ENCODE data around the gene LIMCH1.

LIMCH1 gene

DNA sequence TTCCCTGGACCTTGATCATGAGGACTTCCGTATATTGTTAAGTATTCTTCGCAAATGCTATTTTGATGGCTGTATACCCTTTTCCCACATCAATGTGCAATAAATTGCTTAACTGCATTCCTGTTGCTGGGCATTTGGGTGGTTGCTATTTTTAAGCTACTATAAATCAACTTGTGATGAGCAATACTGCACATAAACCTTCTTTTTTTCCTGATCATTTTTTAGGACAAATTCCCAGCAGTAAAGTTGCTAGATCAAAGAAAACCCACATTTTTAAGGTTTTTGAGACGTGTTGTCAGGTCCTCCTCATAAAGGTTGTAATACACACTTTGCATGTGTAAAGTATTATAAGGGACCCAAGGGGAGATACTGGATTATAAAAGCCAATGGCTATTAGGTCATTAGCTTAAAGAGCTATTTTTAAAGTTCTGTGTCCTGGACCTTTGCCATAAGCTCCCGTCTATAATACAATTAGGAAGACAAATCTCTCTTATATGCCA, 35.6 kb downstream of the LIMCH1 start:
- Histone ChIP-seq H3K4me1 (ENCODE audit: control insufficient read depth, insufficient read depth, low read length, poor library complexity, severe bottlenecking) (no peaks in the 10 kb centered on the region), H3K27ac (ENCODE audit: insufficient read depth, low read length, poor library complexity, severe bottlenecking) (no peak overlapping the region), H3K27me3 (replicated peaks; ENCODE audit: control insufficient read depth, insufficient read depth, low read length, poor library complexity, severe bottlenecking) (no peaks in the 10 kb centered on the region), H3K4me3 (ENCODE audit: insufficient read depth, low read depth, low read length, poor library complexity, severe bottlenecking) (no peak overlapping the region), H3K9me3 (ENCODE audit: control insufficient read depth, low read length) (no peaks in the 10 kb centered on the region), H3K36me3 (ENCODE audit: control insufficient read depth, insufficient read depth, low read length) (no peaks in the 10 kb centered on the region)
- DNase-seq, result no peak

DNA sequence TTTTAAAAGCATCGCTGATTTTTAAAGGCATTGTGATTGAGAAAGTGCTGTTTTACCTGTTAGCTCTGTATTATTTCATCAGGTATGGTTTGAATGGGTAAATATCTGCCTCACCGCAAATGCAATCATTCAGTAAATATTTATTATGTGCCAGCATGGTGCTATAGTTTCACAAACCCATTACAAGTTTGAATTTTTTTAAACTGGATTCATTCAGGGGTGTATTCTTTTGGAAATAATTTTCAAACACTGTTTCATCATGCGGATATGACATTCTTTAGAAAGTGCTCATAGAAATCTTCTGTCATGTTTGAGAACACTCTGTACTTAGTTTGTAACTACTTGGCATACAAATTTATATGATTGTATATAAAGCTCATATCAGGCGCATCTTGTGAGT, 37.2 kb downstream of the LIMCH1 start:
- Histone ChIP-seq H3K27me3 (replicated peaks; ENCODE audit: control insufficient read depth, insufficient read depth, low read length, poor library complexity, severe bottlenecking) (no peaks in the 10 kb centered on the region), H3K36me3 (ENCODE audit: control insufficient read depth, insufficient read depth, low read length) (no peaks in the 10 kb centered on the region), H3K4me3 (ENCODE audit: insufficient read depth, low read depth, low read length, poor library complexity, severe bottlenecking) (no peak overlapping the region), H3K9me3 (ENCODE audit: control insufficient read depth, low read length) (no peaks in the 10 kb centered on the region), H3K4me1 (ENCODE audit: control insufficient read depth, insufficient read depth, low read length, poor library complexity, severe bottlenecking) (no peaks in the 10 kb centered on the region), H3K27ac (ENCODE audit: insufficient read depth, low read length, poor library complexity, severe bottlenecking) (no peak overlapping the region)
- no peak for DNase-seq

DNA sequence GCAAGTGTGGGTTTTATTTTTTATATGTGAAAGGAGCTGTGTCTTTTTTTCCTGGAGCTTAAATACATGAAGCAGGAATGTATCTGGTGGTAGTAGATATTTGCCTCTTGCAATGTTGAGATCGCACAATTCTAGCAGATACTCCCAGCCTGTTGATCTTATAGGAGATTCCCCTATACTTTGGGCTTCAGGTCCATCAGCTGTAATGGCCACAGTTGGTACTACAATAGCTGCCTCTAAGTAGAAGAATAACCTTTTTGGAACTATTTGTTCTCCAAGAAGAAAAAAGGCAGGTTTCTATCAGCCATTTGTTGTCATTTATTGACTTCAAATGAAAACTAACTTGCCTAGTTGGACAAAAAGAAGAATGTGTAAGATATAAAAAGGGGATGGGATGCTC, 37.7 kb downstream of the LIMCH1 start:
- Histone ChIP-seq H3K27ac (ENCODE audit: insufficient read depth, low read length, poor library complexity, severe bottlenecking) (no peak overlapping the region), H3K27me3 (replicated peaks; ENCODE audit: control insufficient read depth, insufficient read depth, low read length, poor library complexity, severe bottlenecking) (no peaks in the 10 kb centered on the region), H3K9me3 (ENCODE audit: control insufficient read depth, low read length) (no peaks in the 10 kb centered on the region), H3K4me1 (ENCODE audit: control insufficient read depth, insufficient read depth, low read length, poor library complexity, severe bottlenecking) (no peaks in the 10 kb centered on the region), H3K36me3 (ENCODE audit: control insufficient read depth, insufficient read depth, low read length) (no peaks in the 10 kb centered on the region), H3K4me3 (ENCODE audit: insufficient read depth, low read depth, low read length, poor library complexity, severe bottlenecking) (no peak overlapping the region)
- DNase-seq, result no peak

DNA sequence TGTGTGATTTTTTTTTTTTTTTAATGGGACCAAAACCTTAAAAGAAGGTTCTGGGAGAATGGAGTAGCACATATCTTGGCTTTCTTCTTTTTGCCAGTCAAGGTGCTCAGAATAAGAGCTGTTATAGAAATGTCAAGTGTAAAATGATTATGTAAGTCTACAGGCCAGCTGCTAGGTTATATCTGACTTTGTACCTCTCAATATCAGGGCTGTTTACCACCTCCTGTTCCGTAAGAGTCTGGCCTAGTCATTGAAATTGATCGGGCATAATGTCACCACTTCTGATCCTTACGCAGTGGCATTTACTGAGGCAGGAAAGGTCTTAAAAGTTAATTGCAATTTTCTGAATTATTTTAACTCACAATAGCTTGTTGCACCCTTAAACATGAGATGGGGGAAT, 41.1 kb downstream of the LIMCH1 start:
- H3K27me3 ChIP-seq (replicated peaks; ENCODE audit: control insufficient read depth, insufficient read depth, low read length, poor library complexity, severe bottlenecking), result no peaks in the 10 kb centered on the region
- no peaks in the 10 kb centered on the region for H3K36me3 ChIP-seq (ENCODE audit: control insufficient read depth, insufficient read depth, low read length)
- no peak overlapping the region for H3K4me3 ChIP-seq (ENCODE audit: insufficient read depth, low read depth, low read length, poor library complexity, severe bottlenecking)
- no peaks in the 10 kb centered on the region for H3K4me1 ChIP-seq (ENCODE audit: control insufficient read depth, insufficient read depth, low read length, poor library complexity, severe bottlenecking)
- no peak overlapping the region for H3K27ac ChIP-seq (ENCODE audit: insufficient read depth, low read length, poor library complexity, severe bottlenecking)
- H3K9me3 ChIP-seq (ENCODE audit: control insufficient read depth, low read length), result no peaks in the 10 kb centered on the region
- no peak for DNase-seq

DNA sequence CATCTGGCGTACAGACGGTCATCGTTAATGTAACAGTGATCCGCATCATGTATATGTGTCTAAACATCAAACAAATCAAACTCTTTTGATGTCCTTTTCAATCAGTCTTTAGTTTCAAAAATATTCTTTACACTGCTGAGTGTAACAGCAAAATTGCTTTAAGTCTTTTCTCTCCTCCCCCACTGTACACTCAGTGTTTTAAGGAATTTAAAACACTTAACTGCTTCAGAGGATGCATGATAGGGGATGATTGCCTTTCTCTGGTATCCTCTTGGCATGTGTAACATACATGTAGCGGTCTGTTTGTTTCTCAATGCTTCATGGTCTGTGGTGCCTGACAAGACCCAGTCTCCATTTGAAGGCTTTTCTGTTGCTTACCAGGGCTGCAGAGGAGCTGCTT, 41.6 kb downstream of the LIMCH1 start:
- no peaks in the 10 kb centered on the region for H3K9me3 ChIP-seq (ENCODE audit: control insufficient read depth, low read length)
- no peak overlapping the region for H3K27ac ChIP-seq (ENCODE audit: insufficient read depth, low read length, poor library complexity, severe bottlenecking)
- H3K36me3 ChIP-seq (ENCODE audit: control insufficient read depth, insufficient read depth, low read length), result no peaks in the 10 kb centered on the region
- H3K4me3 ChIP-seq (ENCODE audit: insufficient read depth, low read depth, low read length, poor library complexity, severe bottlenecking), result no peak overlapping the region
- DNase-seq, result no peak
- no peaks in the 10 kb centered on the region for H3K27me3 ChIP-seq (replicated peaks; ENCODE audit: control insufficient read depth, insufficient read depth, low read length, poor library complexity, severe bottlenecking)
- no peaks in the 10 kb centered on the region for H3K4me1 ChIP-seq (ENCODE audit: control insufficient read depth, insufficient read depth, low read length, poor library complexity, severe bottlenecking)

DNA sequence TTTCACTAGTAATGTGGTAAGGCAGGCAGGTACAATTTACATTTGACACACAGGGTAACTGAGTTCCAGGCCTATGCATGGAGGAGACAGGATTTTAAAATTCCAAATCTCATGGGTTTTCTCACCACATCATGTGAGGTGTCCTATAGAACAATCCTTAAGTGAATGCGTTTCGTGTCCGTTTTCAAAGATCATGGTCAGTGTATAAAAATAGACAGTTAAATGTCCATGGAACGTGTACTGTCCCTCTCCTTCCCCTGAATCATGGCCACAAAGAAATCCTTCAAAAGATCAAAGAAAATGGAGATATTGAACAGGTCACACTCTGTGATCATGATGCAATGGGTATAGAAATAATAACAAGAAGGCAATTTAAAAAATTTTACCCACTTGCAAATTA, 42.0 kb downstream of the LIMCH1 start:
- no peak overlapping the region for H3K4me3 ChIP-seq (ENCODE audit: insufficient read depth, low read depth, low read length, poor library complexity, severe bottlenecking)
- H3K27me3 ChIP-seq (replicated peaks; ENCODE audit: control insufficient read depth, insufficient read depth, low read length, poor library complexity, severe bottlenecking), result no peaks in the 10 kb centered on the region
- H3K27ac ChIP-seq (ENCODE audit: insufficient read depth, low read length, poor library complexity, severe bottlenecking), result no peak overlapping the region
- no peaks in the 10 kb centered on the region for H3K36me3 ChIP-seq (ENCODE audit: control insufficient read depth, insufficient read depth, low read length)
- no peak for DNase-seq
- H3K9me3 ChIP-seq (ENCODE audit: control insufficient read depth, low read length), result no peaks in the 10 kb centered on the region
- no peaks in the 10 kb centered on the region for H3K4me1 ChIP-seq (ENCODE audit: control insufficient read depth, insufficient read depth, low read length, poor library complexity, severe bottlenecking)

DNA sequence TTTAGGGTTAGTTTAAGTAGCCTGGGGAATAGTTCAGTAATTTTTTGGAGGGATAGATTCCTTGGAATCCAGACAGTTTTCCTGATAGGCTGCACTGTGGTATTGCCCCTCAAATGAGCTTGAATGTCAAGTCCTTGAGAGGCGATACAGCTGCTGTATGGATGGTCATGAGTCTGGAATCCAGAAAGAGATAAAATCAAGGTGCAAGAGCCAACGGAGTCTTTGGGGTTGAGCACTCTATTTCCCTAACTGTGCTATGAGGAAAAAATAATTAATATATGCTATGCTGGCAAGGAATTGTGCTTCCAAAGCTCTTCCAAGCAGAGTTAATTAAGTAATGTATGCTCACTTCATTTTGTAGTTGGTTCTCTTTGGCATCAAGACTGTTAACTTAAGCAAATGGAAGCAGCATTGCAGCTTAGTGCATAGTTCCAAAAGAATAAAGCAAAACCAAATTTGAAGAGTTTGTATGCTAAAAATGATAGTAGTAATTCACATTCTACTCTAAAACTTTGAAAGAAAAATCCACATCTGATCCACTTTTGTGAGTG, 48.8 kb downstream of the LIMCH1 start:
- Histone ChIP-seq H3K9me3 (ENCODE audit: control insufficient read depth, low read length) (no peaks in the 10 kb centered on the region), H3K27me3 (replicated peaks; ENCODE audit: control insufficient read depth, insufficient read depth, low read length, poor library complexity, severe bottlenecking) (no peaks in the 10 kb centered on the region), H3K4me3 (ENCODE audit: insufficient read depth, low read depth, low read length, poor library complexity, severe bottlenecking) (no peak overlapping the region), H3K27ac (ENCODE audit: insufficient read depth, low read length, poor library complexity, severe bottlenecking) (no peak overlapping the region), H3K36me3 (ENCODE audit: control insufficient read depth, insufficient read depth, low read length) (no peaks in the 10 kb centered on the region), H3K4me1 (ENCODE audit: control insufficient read depth, insufficient read depth, low read length, poor library complexity, severe bottlenecking) (no peaks in the 10 kb centered on the region)
- DNase-seq, result no peak

DNA sequence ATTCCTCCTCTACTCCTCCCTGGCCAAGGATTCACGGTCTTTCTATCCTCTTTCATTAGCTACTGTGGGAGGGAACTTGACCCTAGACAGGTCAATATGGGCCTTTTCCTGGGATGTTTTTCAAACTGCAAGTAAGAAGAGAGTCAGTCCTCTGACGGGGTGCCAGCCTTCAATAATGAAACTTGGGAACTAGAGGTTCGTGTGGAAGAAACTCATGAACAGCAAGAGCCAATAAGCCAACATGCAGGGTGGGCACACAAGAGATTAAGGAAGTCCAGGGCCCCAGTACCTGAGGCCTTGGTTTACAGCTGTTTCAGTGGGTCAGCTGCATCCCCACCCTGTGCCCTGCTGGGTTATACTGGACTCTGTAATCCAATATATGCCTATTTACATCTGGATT, 49.3 kb downstream of the LIMCH1 start:
- H3K27ac ChIP-seq (ENCODE audit: insufficient read depth, low read length, poor library complexity, severe bottlenecking), result no peak overlapping the region
- H3K4me3 ChIP-seq (ENCODE audit: insufficient read depth, low read depth, low read length, poor library complexity, severe bottlenecking), result no peak overlapping the region
- DNase-seq, result no peak
- no peaks in the 10 kb centered on the region for H3K36me3 ChIP-seq (ENCODE audit: control insufficient read depth, insufficient read depth, low read length)
- H3K9me3 ChIP-seq (ENCODE audit: control insufficient read depth, low read length), result no peaks in the 10 kb centered on the region
- H3K27me3 ChIP-seq (replicated peaks; ENCODE audit: control insufficient read depth, insufficient read depth, low read length, poor library complexity, severe bottlenecking), result no peaks in the 10 kb centered on the region
- H3K4me1 ChIP-seq (ENCODE audit: control insufficient read depth, insufficient read depth, low read length, poor library complexity, severe bottlenecking), result no peaks in the 10 kb centered on the region

DNA sequence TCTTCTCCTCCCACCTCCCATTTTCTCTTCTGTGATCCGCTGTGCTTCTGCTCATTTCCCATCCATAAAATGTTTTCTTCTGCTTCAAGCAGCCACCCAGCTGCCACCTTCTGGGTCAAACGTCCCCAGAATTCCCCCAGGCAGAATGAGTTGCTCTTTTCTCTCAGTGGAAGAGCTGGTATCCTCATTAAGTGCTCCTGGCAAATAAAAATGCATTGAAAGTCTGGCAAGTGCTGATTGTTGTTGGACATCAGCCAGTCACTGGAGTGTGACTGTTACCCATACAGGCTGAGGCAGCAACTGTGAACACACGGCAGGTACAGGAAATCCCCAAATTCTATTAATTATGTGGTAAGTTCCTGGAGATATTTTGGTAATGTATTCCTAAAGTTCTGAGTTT, 52.6 kb downstream of the LIMCH1 start:
- Histone ChIP-seq H3K4me1 (ENCODE audit: control insufficient read depth, insufficient read depth, low read length, poor library complexity, severe bottlenecking) (no peaks in the 10 kb centered on the region), H3K27me3 (replicated peaks; ENCODE audit: control insufficient read depth, insufficient read depth, low read length, poor library complexity, severe bottlenecking) (no peaks in the 10 kb centered on the region), H3K36me3 (ENCODE audit: control insufficient read depth, insufficient read depth, low read length) (no peaks in the 10 kb centered on the region), H3K4me3 (ENCODE audit: insufficient read depth, low read depth, low read length, poor library complexity, severe bottlenecking) (no peak overlapping the region), H3K27ac (ENCODE audit: insufficient read depth, low read length, poor library complexity, severe bottlenecking) (no peak overlapping the region), H3K9me3 (ENCODE audit: control insufficient read depth, low read length) (no peaks in the 10 kb centered on the region)
- no peak for DNase-seq

DNA sequence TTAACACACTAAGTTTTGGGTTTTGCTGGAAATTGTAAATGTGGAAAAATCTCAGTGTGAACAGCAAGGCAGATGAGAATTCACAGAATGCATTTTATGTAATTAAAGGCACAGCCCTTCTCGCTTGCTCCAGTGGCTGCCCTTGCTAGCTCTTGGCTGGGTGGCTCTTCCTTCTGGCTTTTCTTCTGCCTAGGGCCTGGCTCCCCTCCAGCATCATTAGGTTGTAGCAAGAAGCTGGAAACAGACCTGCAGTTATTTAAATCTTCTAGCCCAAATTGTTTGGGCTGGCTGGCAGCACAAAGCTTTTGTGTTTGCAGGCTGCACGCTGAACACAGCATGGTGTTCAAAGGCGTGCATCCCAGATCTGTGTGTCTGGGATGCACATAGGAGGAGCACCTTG, 56.5 kb downstream of the LIMCH1 start:
- Histone ChIP-seq H3K27me3 (replicated peaks; ENCODE audit: control insufficient read depth, insufficient read depth, low read length, poor library complexity, severe bottlenecking) (no peaks in the 10 kb centered on the region), H3K9me3 (ENCODE audit: control insufficient read depth, low read length) (no peaks in the 10 kb centered on the region), H3K36me3 (ENCODE audit: control insufficient read depth, insufficient read depth, low read length) (no peaks in the 10 kb centered on the region)

More for the DNA sequence above, 56.5 kb downstream of the LIMCH1 start:
- Histone ChIP-seq H3K4me1 (ENCODE audit: control insufficient read depth, insufficient read depth, low read length, poor library complexity, severe bottlenecking) (no peaks in the 10 kb centered on the region), H3K27ac (ENCODE audit: insufficient read depth, low read length, poor library complexity, severe bottlenecking) (no peak overlapping the region), H3K4me3 (ENCODE audit: insufficient read depth, low read depth, low read length, poor library complexity, severe bottlenecking) (no peak overlapping the region)
- DNase-seq, result no peak
